Skeletal muscle cell (primary cell): Measurements from ENCODE around the gene AHR.
"Not testable (repeated sequence)": the region's sequence is repeated elsewhere in the genome, so short reads cannot be mapped to it uniquely, and the experiment has no call there.

Source experiments
- DNase-seq: peaks from one replicate; pipeline ENCODE4 v3.0.0-alpha.2; 2010; ENCODE audit warnings: low read depth
- H3K4me3 ChIP-seq: 2 replicates; pipeline ENCODE4 v1.5.1; 2011; ENCODE audit warnings: low read depth, mild to moderate bottlenecking, control low read depth, low read length, moderate library complexity

The AHR gene

GRCh38 chr7:17368856-17369524 is 70.5 kb downstream of the AHR start:
- DNase-seq: no peak
- H3K4me3 ChIP-seq: no peak overlapping the region

- DNase-seq: peak; percentile 89
- H3K4me3 ChIP-seq: no peak overlapping the region
Measured at GRCh38 chr7:17369691-17370426, 71.4 kb downstream of the AHR start.

- no peak for DNase-seq
- no peak overlapping the region for H3K4me3 ChIP-seq
Measured at GRCh38 chr7:17370901-17371585, 72.6 kb downstream of the AHR start.

GRCh38 chr7:17371671-17372524 is 73.4 kb downstream of the AHR start:
- DNase-seq: peak; percentile 91
- no peak overlapping the region for H3K4me3 ChIP-seq

- no peak for DNase-seq
- H3K4me3 ChIP-seq: no peak overlapping the region
Measured at GRCh38 chr7:17374157-17374556, 75.7 kb downstream of the AHR start.

GRCh38 chr7:17374654-17375053 is 76.2 kb downstream of the AHR start:
- DNase-seq: no peak
- no peak overlapping the region for H3K4me3 ChIP-seq

- H3K4me3 ChIP-seq: no peak overlapping the region
- DNase-seq: no peak
Measured at GRCh38 chr7:17376595-17376994, 78.1 kb downstream of the AHR start.

GRCh38 chr7:17380736-17381662 is 82.5 kb downstream of the AHR start:
- DNase-seq: peak; percentile 33
- H3K4me3 ChIP-seq: no peak overlapping the region

- H3K4me3 ChIP-seq, DNase-seq: not testable (repeated sequence)
Measured at GRCh38 chr7:17382408-17383354, 84.2 kb downstream of the AHR start.

- DNase-seq: no peak
- no peak overlapping the region for H3K4me3 ChIP-seq
Measured at GRCh38 chr7:17384400-17384799, 85.9 kb downstream of the AHR start.

GRCh38 chr7:17385612-17386011 is 87.2 kb downstream of the AHR start:
- DNase-seq: no peak

GRCh38 chr7:17390392-17390791 is 91.9 kb downstream of the AHR start:
- no peak overlapping the region for H3K4me3 ChIP-seq
- no peak for DNase-seq

More at GRCh38 chr7:17385612-17386011, 87.2 kb downstream of the AHR start:
- H3K4me3 ChIP-seq: no peak overlapping the region

GRCh38 chr7:17391366-17391765 is 92.9 kb downstream of the AHR start:
- no peak overlapping the region for H3K4me3 ChIP-seq
- DNase-seq: no peak

- H3K4me3 ChIP-seq: no peak overlapping the region
- peak; percentile 78 for DNase-seq
Measured at GRCh38 chr7:17392846-17393245, 94.4 kb downstream of the AHR start.

- not testable (repeated sequence) for H3K4me3 ChIP-seq, DNase-seq
Measured at GRCh38 chr7:17394563-17394962, 96.1 kb downstream of the AHR start.
